GM19467 (cell line): Measurements from ENCODE around the gene ZNF132.
"Not testable (repeated sequence)": the region's sequence is repeated elsewhere in the genome, so short reads cannot be mapped to it uniquely, and the experiment has no call there.

Experiments used
- ATAC-seq: cut with Tn5 transposase; IDR thresholded peaks from one replicate; pipeline ENCODE4 v1.9.1; 2021; ENCODE audit warnings: mild to moderate bottlenecking, moderate library complexity; ENCODE audit not compliant: unreplicated experiment

The ZNF132 gene

GRCh38 chr19:58408152-58409009, 31.6 kb downstream of the ZNF132 start, which contains the start of gene ZNF584:
Gene ZNF584, plus strand, starts transcription at chr19:58408649. Its CDS starts 499 bp downstream, at chr19:58409148.
- peak; percentile 91 for ATAC-seq

DNA sequence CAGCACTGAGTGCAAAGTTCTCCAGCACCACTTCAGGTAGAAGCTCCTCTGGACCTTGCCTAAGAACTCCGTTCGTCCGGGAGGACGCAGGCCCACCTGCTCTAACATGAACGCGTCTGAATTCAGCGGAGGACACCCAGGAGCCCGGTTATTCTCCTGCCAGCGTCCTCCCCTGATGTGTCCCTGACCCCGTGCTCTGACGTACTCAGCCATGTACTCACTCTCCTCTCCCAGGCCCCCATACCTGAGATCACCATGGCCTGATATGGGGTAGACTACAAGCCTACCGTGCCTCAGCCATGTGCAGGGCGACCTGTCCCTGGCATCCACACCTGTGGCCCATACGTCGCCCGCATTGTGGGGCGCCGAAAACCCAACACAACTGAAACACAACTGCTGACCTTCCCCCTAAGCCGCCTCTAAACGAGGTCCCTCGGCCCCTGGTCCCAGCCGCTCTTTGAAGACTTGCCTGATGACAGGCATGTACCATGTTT, 32.2 kb downstream of the ZNF132 start:
- no peak for ATAC-seq

GRCh38 chr19:58406818-58407657, 32.9 kb downstream of the ZNF132 start:
- no peak for ATAC-seq

DNA sequence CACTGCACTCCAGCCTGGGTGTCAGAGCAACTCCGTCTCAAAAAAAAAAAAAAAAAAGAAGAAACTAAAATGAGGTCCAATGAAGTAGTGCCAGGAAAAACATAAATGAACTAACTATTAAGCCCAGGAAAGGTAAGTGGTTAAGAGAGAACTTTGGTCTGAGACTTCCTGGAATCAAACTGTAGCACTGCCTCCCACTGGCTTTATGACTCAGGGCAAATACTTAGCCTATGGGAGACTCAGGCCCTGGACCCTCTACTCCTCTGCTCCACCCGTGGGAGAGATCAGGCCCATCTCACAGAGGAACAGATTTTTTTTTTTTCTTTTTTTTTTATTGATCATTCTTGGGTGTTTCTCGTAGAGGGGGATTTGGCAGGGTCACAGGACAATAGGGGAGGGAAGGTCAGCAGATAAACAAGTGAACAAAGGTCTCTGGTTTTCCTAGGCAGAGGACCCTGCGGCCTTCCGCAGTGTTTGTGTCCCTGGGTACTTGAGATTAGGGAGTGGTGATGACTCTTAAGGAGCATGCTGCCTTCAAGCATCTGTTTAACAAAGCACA, 36.0 kb downstream of the ZNF132 start:
- not testable (repeated sequence) for ATAC-seq

DNA sequence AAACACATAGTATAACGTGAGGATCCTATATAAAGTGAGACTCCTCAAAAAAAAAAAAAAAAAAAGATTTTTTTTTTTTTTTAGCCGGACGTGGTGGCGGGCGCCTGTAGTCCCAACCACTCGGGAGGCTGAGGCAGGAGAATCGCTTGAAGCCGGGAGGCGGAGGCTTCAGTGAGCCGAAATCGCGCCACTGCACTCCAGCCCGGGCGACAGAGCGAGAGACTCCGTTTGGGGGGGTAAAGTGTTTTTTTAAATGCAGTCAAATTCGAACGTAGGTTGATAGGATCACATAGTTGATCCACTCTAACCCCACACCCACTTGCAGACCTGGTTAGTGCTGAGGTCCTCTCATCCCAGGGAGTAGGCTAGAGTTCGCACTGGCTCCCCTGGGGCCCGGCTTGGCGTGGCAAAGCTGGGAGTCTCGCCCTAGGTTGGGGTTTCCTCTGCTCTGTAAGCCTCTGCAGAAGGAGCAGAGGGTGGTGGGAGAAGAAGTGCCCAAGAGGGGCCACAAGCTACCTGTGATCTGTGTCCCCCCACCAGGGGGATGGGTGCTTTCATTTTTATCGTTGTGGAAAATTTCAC, 38.0 kb downstream of the ZNF132 start:
- ATAC-seq: no peak

GRCh38 chr19:58400916-58401839, 38.8 kb downstream of the ZNF132 start:
- peak; percentile 98 for ATAC-seq

DNA sequence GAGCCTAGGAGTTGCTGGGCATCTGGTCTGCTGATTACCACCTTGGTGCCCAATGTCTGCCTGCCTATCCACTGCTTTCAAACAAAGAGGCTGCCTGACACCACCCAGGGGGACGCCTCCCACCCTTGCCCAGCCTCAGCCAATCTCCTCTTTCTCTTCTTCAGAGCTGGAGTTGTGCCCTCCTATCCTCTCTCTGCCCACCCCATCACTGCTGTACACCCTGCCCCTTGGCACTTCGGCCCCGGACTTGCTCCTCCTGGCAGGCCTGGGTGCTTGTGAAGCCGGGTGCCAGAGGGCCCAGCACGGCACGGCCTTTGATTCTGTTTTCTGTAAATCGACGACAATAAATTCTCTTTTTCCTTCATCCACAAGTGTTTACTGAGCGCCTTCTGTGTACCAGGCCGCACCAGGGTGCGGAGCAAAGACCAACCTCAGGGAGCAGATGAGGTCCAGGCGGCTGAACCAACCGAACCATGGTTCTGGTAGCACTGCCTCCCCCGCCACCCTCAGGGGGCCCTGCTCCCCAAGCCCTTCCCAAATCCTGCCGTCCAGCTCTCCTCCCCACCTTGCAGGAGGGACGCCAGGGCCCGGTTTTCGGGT, 39.5 kb downstream of the ZNF132 start:
- no peak for ATAC-seq

DNA sequence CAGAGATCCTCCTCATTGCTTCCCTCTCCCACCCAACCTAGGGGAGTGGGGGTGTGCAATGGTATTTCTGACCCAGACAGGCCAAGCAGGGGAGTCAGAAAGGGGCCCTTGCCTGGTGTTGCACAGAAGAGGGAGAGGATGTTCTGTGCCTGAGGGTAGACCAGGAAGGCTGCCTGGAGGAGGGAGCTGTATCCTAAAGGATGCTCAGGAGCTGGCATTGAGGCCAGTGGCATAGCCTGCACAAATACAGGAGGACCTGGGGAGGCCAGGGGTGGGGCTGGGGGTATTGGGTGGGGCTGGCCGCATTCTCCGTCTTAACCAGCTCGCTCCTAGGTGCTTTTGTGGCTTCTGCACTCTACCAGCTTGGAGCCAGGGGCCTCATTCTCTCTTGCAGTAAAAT, 40.0 kb downstream of the ZNF132 start:
- ATAC-seq: no peak

- ATAC-seq: no peak
Observed at GRCh38 chr19:58398545-58398944, 41.4 kb downstream of the ZNF132 start.

DNA sequence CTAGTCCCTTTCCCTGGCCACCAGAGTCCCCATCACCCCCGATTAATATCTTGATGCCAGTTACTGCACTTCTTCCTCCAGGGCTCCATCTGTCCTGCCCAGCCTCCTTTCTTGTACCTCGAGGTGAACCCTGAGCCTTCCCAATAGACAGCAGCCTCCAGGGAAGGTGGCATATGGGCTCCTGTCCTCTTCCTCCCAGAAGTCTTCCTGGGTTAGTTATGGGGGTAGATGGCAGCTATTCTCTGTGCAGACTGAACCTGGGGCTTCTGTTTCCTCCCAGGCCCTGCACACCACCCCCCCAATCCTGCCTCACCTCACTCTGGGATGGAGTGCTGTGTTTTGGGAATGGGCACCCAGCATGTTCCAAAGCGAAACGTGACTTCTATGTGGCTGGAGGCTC, 41.9 kb downstream of the ZNF132 start:
- no peak for ATAC-seq

GRCh38 chr19:58397533-58398037, 42.4 kb downstream of the ZNF132 start:
- no peak for ATAC-seq

- ATAC-seq: no peak
Observed at GRCh38 chr19:58396691-58397532, 43.0 kb downstream of the ZNF132 start.

DNA sequence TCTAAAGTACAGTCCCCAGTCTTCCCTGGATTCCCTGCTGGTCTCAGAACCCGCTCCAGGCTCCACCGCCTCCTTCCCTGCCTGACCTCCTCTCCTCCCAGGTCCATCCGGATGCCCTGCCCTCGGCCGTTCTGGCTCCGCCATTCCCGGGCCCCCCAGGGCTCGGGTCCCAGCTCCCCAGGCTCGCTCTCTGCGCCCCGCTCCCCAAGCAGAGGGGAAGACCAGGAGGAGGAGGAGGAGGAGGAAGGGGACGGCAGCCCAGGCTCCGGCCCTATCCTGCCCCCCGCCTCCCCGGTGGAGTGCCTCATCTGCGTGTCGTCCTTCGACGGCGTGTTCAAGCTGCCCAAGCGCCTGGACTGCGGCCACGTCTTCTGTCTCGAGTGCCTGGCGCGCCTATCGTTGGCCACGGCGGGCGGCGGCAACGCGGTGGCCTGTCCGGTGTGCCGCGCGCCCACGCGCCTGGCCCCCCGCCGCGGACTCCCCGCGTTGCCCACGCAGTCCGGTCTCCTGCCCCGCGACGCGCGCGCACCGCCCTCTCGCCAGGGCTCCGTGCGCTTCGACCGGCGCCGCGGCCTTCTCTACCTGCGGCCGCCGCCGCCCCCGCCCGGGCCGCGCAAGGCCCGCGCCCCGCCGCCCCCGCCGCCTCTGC, 43.9 kb downstream of the ZNF132 start:
- ATAC-seq: no peak

DNA sequence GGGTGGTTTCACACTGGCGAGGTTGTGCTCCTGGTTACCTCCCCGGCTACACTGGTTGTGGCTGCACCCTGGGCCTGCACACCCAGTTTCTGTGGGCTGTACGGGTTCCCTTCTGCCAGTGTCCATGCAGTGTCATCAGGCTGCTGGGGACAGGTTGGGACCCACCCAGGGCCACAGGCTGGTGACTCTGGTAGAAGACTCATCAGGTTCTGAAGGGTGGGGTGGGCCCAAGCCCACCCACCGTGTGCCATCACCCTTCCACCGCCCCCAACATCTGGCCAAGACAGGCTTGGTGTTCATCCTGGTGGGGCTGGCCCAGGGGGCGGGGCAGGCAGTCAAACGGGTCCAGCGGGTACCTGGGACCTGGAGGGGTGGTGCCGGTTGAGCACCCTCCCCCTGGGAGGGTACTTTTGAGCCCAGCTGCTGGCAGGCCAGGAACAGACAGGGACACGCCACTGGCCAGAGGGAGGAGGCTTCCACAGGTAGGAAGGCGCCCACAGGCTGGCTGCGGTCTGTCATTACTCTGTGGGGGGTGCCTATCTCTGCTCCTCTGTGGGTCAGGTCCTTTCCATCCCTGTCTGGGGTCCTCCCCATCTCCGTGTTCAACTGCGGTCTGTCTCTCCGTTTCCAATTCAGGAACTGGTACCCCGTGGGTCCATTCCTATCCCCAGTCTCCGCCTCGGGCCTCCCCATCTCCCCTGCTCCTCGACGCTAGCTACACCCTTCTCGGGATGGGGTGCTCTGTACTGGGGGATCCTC, 44.6 kb downstream of the ZNF132 start, which contains the start of gene RNF225:
Gene RNF225, plus strand, starts transcription at position 437 of the 759 bp plus-strand sequence. CDS start 434 bp downstream, outside the sequence.
- ATAC-seq: no peak

DNA sequence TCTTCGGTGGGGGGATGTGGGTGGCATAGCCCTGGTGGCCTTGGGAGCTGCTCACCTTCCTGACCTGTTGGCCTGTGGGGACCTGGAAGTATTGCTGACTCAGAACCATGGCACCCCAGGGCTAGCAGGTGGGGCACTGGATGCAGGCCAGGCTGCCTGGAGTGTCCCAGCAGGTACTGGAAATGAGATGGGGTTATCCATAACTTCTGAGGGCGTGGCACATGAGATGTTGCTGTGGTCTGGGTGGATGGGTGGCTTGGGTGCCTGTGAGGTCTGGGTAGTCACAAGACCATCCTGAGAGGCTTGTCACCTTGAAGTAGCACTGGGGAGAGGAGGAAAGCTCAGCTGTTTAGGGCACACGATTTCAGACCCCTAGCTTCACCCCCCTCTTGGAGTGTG, 45.1 kb downstream of the ZNF132 start:
- ATAC-seq: no peak

DNA sequence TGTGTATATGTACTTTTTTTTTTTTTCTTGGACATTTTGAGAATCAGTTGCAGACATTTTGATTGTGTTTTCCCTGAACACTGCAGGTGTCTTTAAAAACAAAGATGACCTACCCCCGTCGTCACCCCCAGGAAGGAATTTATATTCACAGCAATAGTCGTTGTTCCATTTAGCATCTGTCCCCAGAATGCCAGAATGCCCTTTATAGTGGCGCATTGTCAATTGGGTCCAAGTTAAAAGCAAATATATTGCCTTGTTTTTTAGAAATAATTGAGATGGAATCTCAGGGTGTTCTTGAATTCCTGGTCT, 46.3 kb downstream of the ZNF132 start:
- ATAC-seq: no peak
